SW 1271 (cell line): ENCODE results near the gene NDUFA1.
"Not testable (repeated sequence)": the region's sequence is repeated elsewhere in the genome, so short reads cannot be mapped to it uniquely, and the experiment has no call there.

Experiments used
- DNase-seq, 2 experiments: peaks; one replicate each; lab custom pipeline; 2025; lab: John Stamatoyannopoulos, UW

NDUFA1 gene

DNA sequence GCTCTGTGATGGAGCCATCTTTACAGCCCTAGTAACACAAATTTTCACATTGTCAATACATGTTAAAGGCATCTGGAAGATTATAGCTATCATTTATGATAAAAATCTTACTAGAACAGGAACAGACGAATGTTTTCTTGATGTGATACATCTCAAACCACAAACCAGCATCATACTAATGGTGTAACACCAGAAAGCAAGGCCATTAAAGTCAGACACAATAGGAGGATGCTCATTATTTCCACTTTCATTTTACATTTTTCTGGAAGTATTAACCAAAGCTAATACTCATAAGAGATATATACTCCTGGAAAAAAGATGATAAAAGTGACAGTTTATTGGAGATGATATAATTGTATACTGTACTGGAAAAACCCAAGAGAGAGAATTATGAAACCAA is 29.3 kb downstream of the NDUFA1 start:
- DNase-seq, result no peak

DNA sequence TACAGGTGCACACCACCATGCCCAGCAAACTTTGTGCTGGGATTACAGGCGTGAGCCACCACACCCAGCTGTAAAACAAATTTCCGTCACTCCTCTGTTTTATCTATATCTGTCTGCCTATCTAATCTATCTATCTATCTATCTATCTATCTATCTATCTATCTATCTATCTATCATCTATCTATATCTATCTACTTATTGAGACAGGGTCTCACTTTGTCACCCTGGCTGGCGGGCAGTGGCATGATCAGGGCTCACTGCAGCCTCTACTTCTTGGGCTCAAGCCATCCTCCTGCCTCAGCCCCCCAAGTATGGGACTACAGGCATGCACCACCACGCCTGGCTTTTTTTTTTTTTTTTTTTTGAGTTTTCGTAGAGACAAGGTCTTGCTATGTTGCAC is 44.7 kb downstream of the NDUFA1 start:
- DNase-seq, result no peak

GRCh38 chrX:119917877-119918276 is 46.2 kb downstream of the NDUFA1 start:
- no peak for DNase-seq

DNA sequence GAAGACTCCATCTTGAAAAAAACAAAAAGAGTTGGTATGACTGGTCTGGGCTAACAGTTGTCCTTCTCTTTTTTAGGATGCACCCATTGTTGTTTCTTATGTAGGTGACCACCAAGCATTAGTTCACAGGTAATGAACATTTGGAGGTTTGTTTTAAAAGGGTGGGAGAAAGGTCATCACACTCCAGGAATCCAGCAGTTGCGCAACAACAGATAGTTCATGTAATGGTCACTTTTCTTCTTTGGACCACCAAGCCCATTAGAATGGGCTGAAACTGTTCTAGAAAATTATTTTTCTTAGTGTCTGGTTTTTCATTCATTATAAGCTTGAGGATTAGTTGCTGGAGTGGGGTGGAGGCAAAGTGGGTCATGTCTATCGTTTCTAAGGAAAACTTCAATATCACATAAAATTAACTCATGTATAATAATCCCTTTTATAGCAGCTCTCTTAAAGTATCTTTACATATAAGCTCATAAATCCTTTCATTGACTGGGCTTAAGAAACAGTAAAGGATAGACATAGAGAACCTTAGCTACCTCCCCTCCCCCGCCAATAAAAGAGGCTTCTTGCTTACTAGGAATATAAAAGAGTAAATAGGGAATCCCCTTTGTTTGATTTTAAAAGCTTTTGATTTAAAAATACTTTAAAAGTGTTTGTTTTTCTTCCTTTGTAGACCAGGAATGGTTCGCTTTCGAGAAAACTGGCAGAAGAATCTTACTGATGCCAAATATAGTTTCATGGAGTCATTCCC is 48.4 kb downstream of the NDUFA1 start:
- no peak for DNase-seq

GRCh38 chrX:119922391-119922790 is 50.8 kb downstream of the NDUFA1 start:
- not testable (repeated sequence) for DNase-seq
